Astrocyte (in vitro differentiated cells and primary cell): ENCODE results near the gene FYCO1. TPM values are rescaled to one million over a fixed set of nuclear protein-coding genes. Genes with fewer than 3 reads are reported as not detected.

Experiments
- DNase-seq: peaks from one replicate; pipeline ENCODE4 v3.0.0-alpha.2; 2010; ENCODE audit warnings: low read depth
- FAIRE-seq: peaks from 2 replicates; lab custom pipeline; 2011; peaks lifted over from hg19 to GRCh38; lab: Jason Lieb, UNC
- H2AFZ ChIP-seq: 2 replicates; pipeline ENCODE4 v1.6.0; 2012; ENCODE audit warnings: low read depth, low read length, inconsistent platforms
- H3K27ac ChIP-seq: 2 replicates; pipeline ENCODE4 v1.5.1; 2011; ENCODE audit warnings: low read depth, low read length, inconsistent platforms
- H3K27me3 ChIP-seq: 2 replicates; pipeline ENCODE4 v1.6.0; 2011; ENCODE audit warnings: low read length, inconsistent platforms; ENCODE audit not compliant: insufficient read depth
- H3K36me3 ChIP-seq: 2 replicates; pipeline ENCODE4 v1.5.1; 2011; ENCODE audit warnings: low read length, inconsistent platforms; ENCODE audit not compliant: insufficient read depth
- H3K4me1 ChIP-seq: 2 replicates; pipeline ENCODE4 v1.5.1; 2011; ENCODE audit warnings: low read length, inconsistent platforms; ENCODE audit not compliant: insufficient read depth
- H3K4me2 ChIP-seq: 2 replicates; pipeline ENCODE4 v1.6.0; 2012; ENCODE audit warnings: low read length, inconsistent platforms
- H3K4me3 ChIP-seq: 2 replicates; pipeline ENCODE4 v1.5.1; 2011; ENCODE audit warnings: low read depth, mild to moderate bottlenecking, low read length, inconsistent platforms; ENCODE audit not compliant: insufficient read depth
- H3K79me2 ChIP-seq: 2 replicates; pipeline ENCODE4 v1.6.0; 2012; ENCODE audit warnings: mild to moderate bottlenecking, low read length, inconsistent platforms; ENCODE audit not compliant: insufficient read depth
- H3K9ac ChIP-seq: 2 replicates; pipeline ENCODE4 v1.6.0; 2012; ENCODE audit warnings: mild to moderate bottlenecking, low read length, inconsistent platforms
- H3K9me3 ChIP-seq: 2 replicates; pipeline ENCODE4 v1.5.1; 2012; ENCODE audit warnings: low read depth, mild to moderate bottlenecking, low read length, inconsistent platforms; ENCODE audit not compliant: insufficient read depth
- H4K20me1 ChIP-seq: 2 replicates; pipeline ENCODE4 v1.6.0; 2012; ENCODE audit warnings: low read length, inconsistent platforms; ENCODE audit not compliant: insufficient read depth
- H3K27ac Mint-ChIP-seq: one replicate; pipeline ENCODE4 v1.8.0; 2021; ENCODE audit warnings: mild to moderate bottlenecking, mixed read lengths; ENCODE audit not compliant: unreplicated experiment
- H3K27me3 Mint-ChIP-seq: one replicate; pipeline ENCODE4 v1.8.0; 2021; ENCODE audit warnings: low read depth, mixed read lengths; ENCODE audit not compliant: unreplicated experiment
- H3K36me3 Mint-ChIP-seq: one replicate; pipeline ENCODE4 v1.8.0; 2021; ENCODE audit warnings: low read depth, mixed read lengths; ENCODE audit not compliant: unreplicated experiment
- H3K4me1 Mint-ChIP-seq: one replicate; pipeline ENCODE4 v1.8.0; 2021; ENCODE audit warnings: low read depth, mixed read lengths; ENCODE audit not compliant: unreplicated experiment
- H3K4me3 Mint-ChIP-seq: one replicate; pipeline ENCODE4 v1.8.0; 2021; ENCODE audit warnings: mild to moderate bottlenecking, moderate library complexity, mixed read lengths; ENCODE audit not compliant: unreplicated experiment
- H3K9me3 Mint-ChIP-seq: one replicate; pipeline ENCODE4 v1.8.0; 2021; ENCODE audit warnings: mild to moderate bottlenecking, mixed read lengths; ENCODE audit not compliant: unreplicated experiment
- EZH2 ChIP-seq: IDR thresholded peaks from 2 replicates; pipeline ENCODE4 v1.6.1; 2012; ENCODE audit warnings: mild to moderate bottlenecking, low read length, inconsistent platforms; ENCODE audit not compliant: insufficient read depth
- total RNA-seq: library from RNA; stranded (reverse); gene quantifications from 2 replicates; pipeline ENCODE4 v1.2.1, GENCODE V29; 2021
- TF ChIP-seq, protein P1 (sequence below): IDR thresholded peaks from 2 replicates; pipeline ENCODE4 v1.5.1; 2011; ENCODE audit warnings: low read depth, mild to moderate bottlenecking, inconsistent platforms, low read length, moderate library complexity; ENCODE audit not compliant: insufficient read depth

FYCO1 gene
- total RNA-seq, 1 donor from 2014 or later = 19.7 TPM

DNA sequence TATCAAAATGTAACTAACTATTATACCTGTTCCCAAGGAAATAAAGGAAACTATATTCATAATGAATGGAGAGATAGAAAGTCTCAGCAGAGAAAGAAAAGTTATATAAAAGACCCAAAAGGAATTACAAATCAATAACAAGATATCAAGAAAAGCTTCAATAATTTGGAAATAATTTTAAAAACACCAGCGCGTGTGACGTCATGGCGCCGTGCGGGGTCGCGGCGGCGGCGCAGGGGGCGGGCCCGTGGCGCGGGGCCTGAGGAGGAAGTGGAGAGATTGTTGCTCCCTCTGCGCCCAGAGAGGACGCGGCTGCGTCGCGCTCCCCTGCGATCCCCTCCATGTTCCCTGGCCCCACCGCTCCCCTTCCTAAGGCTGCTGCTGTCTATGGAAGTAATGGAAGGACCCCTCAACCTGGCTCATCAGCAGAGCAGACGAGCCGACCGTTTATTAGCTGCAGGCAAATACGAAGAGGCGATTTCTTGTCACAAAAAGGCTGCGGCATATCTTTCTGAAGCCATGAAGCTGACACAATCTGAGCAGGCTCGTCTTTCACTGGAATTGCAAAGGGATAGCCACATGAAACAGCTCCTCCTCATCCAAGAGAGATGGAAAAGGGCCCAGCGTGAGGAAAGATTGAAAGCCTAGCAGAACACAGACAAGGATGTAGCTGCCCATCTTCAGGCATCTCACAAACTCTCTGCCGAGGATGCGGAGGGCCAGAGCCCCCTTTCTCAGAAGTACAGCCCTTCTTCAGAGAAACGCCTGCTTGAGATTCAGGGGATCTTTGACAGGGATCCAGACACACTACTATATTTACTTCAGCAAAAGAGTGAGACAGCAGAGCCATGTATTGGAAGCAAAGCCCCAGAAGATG, 27.5 kb upstream of the FYCO1 start:
- Mint-ChIP-seq H3K4me3 (no peak overlapping the region), H3K27me3 (peaks cover 21% of the 10 kb centered on the region), H3K27ac (no peak overlapping the region), H3K4me1 (peaks cover 3% of the 10 kb centered on the region), H3K36me3 (peaks cover 2% of the 10 kb centered on the region), H3K9me3 (peaks cover 18% of the 10 kb centered on the region)
- Histone ChIP-seq H3K4me1 (no peaks in the 10 kb centered on the region), H2AFZ (no peak overlapping the region), H3K79me2 (no peaks in the 10 kb centered on the region), H3K9ac (no peak overlapping the region), H3K36me3 (no peaks in the 10 kb centered on the region), H3K4me3 (no peak overlapping the region), H4K20me1 (no peaks in the 10 kb centered on the region), H3K27me3 (peaks cover 2% of the 10 kb centered on the region), H3K27ac (no peak overlapping the region), H3K4me2 (no peak overlapping the region), H3K9me3 (no peaks in the 10 kb centered on the region)
- DNase-seq = no peak
- TF ChIP-seq EZH2 = no peak
- TF ChIP-seq, protein P1, sequence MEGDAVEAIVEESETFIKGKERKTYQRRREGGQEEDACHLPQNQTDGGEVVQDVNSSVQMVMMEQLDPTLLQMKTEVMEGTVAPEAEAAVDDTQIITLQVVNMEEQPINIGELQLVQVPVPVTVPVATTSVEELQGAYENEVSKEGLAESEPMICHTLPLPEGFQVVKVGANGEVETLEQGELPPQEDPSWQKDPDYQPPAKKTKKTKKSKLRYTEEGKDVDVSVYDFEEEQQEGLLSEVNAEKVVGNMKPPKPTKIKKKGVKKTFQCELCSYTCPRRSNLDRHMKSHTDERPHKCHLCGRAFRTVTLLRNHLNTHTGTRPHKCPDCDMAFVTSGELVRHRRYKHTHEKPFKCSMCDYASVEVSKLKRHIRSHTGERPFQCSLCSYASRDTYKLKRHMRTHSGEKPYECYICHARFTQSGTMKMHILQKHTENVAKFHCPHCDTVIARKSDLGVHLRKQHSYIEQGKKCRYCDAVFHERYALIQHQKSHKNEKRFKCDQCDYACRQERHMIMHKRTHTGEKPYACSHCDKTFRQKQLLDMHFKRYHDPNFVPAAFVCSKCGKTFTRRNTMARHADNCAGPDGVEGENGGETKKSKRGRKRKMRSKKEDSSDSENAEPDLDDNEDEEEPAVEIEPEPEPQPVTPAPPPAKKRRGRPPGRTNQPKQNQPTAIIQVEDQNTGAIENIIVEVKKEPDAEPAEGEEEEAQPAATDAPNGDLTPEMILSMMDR = no peak
- FAIRE-seq = no peak

DNA sequence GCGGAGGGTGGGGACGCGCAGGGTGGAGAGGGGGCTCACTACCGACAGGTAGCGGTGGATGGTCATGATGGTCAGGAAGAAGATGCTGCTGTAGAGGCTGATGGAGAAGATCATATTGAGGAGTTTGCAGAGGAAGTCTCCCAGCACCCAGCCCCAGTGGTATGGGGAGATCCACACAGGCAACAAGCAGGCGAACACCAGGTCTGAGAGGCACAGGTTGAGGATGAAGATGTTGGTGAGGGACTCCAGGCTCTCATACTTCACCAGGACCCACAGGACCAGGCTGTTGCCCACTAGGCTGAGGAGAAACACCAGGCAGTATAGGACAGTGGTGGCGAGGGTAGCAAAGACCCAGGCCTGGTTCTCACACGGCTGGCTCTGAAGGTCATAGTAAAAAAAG, 25.9 kb upstream of the FYCO1 start:
- H3K9ac ChIP-seq = no peak overlapping the region
- H3K79me2 ChIP-seq = no peaks in the 10 kb centered on the region
- no peak overlapping the region for H3K27ac ChIP-seq
- Mint-ChIP-seq H3K9me3 (peaks cover 14% of the 10 kb centered on the region), H3K4me3 (no peak overlapping the region), H3K36me3 (no peaks in the 10 kb centered on the region), H3K27me3 (peaks cover 26% of the 10 kb centered on the region), H3K27ac (no peak overlapping the region), H3K4me1 (peaks cover 6% of the 10 kb centered on the region)
- H2AFZ ChIP-seq = no peak overlapping the region
- no peaks in the 10 kb centered on the region for H3K9me3 ChIP-seq
- no peak overlapping the region for H3K4me3 ChIP-seq
- TF ChIP-seq EZH2 = no peak
- TF ChIP-seq, protein P1 = no peak
- H3K4me2 ChIP-seq = no peak overlapping the region
- H3K27me3 ChIP-seq = peaks cover 7% of the 10 kb centered on the region
- no peaks in the 10 kb centered on the region for H3K4me1 ChIP-seq
- H3K36me3 ChIP-seq = no peaks in the 10 kb centered on the region
- DNase-seq (no peak), FAIRE-seq (no peak)
- no peaks in the 10 kb centered on the region for H4K20me1 ChIP-seq
